ENCODE measurements around the gene ZNF444.

DNA sequence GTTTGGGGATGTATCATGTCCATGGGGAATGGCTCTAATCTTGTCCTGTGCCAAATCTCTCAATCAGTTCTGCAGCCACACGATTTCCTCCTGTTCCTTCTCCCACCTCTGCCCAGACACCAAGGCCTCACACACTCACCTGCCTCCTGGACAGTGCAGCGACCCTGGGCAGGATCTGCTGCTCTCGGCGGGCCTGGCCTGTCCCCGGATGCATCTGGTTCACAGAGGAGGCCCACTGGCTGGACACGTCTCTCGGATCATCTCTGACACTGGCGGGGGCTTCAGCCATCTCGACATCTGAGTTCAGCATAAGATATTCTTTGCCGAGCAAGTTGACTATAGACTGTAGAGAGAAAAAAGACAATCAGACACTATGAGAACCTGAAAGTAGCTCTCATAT, 50.6 kb downstream of the ZNF444 start:
- TF ChIP-seq POLR2A (IDR thresholded peaks at IDR 0.05) (no peak), EP300 (IDR thresholded peaks at IDR 0.05) (no peak)

All from tibial nerve (tissue), 3 donors.